Stimulated activated CD4-positive, alpha-beta T cell treated with anti-CD3 and anti-CD28 coated beads, Interleukin-1b, Interleukin-23, amount 100 ng/mL, for 1 hour (primary cell): ENCODE results near the gene RPE65.
"Not testable (repeated sequence)": the region's sequence is repeated elsewhere in the genome, so short reads cannot be mapped to it uniquely, and the experiment has no call there.

ENCODE experiments used
- DNase-seq, 2 donors: peaks; one replicate each; pipeline ENCODE4 v3.0.0-alpha.2; 2020; ENCODE audit warnings: low read depth in 2 of 2

RPE65 gene

DNA sequence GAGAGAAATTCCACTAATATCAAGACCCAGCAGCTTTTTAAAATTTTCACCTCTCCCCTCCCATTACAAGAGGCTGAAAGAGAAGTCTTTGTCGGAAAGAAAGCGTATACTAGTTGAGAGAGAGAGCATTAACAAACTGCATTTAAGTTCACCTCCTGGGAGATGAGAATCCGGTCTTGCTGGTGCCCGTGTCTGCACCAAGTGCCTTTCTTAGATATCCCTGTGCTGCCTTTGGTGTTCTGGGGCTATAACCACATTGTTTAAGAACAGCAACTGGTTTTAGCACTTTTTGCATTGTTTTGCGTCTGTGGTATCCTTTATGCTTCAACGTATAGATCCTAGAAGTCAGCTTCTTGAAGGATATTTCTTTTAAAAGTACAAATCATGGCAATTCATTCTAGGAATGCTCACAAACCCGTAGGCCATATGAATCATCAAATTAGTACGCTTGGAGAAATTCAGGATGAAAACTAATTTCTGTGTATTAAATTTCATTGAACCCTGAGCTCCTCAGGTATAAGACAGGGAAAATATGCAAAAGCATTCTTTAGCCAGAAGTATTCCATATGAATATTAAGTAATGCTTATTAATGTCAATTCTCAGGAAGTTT is 3.4 kb upstream of the RPE65 start:
- DNase-seq: no peak

DNA sequence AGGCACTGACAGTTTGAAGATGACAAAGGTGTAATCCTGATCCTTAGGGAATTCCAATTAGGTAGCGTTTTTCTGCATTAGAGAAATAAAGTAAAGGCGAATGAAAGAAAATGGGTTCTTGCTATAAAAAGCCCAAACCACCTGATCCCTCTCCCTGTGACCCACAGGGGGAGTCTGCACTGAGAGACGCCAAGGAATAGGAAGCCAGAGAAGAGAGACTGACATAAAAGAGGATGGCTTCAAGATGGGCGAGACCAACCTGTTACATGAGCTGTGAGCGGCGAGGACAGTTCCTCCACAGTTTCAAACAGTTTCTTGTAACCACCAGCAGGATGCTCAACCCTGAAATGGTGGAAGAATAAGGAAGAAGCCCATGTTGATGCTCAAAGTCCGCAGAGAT is 1.4 kb downstream of the RPE65 start:
- no peak for DNase-seq

DNA sequence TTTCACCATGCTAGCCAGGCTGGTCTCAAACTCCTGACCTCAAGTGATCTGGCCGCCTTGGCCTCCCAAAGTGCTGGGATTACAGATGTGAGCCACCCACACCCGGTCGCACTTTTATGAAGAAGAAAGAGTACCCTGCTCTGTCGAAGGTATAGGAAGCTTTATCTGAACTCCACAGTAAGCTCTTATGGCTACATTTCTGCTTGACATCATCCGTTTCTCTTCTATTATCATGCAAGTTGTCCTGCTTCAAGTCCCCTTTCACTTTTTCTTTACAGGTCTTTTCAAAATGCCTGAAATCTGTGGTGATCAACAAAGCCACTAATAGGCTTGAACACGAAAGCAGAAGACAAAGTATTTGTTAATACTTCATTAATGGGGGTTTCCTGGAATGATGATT is 4.0 kb downstream of the RPE65 start:
- DNase-seq: no peak

DNA sequence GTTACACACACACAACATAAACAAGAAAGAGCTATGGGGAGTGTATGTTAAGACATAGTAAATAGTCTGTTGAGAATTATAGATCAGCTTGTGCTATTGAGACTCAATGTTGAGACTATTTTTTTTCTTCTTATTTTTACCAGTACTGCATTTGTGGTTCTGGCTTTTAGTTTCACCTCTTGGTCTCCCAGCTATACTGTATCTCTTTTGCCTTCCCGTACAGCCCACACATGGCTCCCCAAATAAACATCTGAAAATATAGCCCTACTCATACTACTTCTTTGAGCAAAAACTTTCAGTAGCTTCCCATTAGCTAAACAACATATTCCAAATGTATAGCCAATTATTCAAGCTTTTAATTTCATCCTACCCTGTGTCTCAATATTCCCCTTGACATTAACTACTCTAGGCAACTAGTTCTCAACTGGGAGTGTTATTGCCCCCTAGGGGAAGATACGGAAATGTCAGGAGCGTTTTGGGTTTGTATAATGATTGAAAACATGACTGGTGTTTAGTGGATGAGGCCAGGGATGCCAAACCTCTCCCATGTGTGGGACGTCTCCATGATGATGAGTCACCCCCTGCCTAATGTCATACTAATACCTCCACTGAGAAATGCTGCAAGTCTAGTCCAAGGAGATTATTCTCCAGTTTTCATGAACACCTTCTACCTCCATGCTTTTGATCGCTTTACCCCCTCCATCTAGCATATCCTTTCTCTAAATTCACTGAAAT is 6.8 kb downstream of the RPE65 start:
- DNase-seq: no peak

DNA sequence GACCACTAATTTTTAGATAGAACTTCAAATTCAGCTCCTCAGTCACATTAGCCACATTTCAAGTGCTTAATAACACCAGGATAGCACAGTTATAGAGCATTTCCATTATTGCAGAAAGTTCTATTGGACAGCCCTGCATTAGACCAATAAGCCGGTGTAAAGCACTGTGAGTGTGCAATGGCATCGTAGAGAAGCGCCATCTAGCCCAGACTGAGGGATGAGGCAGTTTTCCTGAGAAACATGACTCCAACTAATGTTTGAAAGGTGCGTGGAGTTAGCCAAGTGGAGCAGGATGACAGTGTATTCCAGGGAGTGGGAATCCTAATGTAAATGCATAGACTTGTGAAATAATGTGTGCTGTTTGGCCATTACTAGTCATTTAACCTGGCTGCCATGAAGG is 7.7 kb downstream of the RPE65 start:
- no peak for DNase-seq

DNA sequence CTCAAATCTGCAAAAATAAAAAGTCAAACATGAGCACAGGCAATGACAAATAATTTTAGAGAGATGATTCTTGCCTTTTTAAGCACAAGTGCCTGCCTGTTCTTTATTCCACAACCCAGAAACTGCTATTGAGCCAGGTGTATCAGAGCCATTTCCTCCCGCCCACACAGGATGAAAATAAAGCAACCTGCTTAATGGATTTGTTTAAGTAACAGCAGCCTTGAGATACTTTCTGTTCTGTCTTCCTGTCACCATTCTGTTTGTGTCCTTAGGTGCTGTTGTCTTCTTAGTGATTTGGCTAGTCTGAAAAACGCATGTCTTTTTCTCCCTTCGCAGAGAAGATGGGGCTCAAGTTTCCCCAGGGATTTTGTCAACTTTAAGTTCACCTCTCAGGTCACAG is 11.4 kb downstream of the RPE65 start:
- DNase-seq: no peak

DNA sequence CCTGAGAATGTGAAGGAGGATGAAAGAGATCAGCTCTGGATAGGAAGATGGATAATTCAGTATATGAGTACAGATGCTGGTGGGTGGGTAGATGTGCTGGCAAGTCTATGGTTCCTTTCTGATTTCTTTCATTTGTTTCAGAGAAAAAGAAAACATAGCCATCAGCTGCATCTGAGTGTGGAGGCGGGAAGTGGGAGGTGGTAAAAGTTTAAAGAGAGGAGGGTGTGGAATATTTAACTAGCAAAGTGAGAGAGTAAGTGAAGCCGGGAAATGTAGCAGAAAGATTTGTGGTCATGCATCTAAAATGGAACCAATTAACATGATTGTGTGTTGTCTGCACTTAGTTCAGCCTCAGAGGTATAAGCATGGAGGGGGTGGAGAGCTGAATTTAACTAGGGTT is 16.4 kb downstream of the RPE65 start:
- no peak for DNase-seq

DNA sequence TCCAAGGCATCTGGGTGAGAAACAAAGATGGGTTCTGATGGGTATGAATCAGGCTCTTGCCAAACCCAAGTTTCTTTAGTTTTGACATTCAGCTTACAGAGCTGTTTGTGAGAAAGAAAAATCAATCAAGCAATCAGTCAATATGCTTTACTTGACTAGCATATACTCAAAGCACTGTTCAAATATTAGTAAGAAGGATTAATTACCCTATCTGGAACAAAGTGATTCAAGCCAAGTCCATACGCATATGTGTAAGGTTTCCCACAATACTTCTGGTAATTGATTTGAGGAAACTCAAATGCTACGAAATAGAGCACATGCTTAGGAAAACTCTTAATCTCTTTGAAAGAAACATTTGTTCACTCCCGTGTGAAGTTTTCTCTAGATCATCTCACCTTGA is 18.7 kb downstream of the RPE65 start:
- no peak for DNase-seq

DNA sequence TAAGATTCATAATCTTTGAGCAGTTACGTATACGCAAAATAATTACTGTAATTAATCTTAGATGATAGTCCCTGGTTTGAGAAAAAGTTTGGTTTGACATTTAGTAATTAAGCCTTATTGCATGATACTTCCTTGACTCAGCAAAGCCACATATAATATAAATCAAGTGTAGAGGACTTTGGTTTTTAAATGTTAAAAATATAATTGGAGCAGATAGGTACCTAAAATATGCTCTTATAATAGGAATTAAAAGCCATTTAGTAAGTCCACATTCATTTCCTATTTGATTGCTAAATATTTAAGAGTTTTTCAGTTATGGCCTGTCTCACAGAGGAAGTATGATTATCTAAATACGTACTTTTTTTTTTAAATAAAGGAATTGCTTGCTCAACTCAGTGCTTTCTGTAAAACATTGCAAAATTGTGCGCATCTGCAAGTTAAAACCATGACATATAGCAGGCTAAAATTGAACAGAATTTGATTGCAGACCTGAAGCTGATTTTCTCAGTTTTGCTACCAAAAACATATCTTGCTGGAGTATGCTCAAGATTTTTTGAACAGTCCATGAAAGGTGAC is 20.4 kb downstream of the RPE65 start:
- no peak for DNase-seq

DNA sequence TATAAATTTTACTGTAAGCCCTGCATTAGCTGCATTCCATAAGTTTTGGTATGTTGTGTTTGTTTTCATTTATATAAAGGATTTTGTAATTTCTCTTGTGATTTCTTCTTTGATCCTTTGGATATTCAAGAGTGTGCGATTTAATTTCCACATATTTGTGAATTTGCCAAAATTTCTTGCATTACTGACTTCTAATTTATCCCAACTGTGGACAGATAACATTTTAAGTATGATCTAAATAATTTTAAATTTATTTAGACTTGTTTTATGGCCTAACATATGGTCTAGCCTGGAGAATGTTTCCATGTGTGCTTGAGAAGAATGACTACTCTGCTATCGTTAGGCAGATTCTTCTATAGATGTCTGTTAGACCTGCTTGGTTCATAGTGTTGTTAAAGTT is 23.2 kb downstream of the RPE65 start:
- no peak for DNase-seq

DNA sequence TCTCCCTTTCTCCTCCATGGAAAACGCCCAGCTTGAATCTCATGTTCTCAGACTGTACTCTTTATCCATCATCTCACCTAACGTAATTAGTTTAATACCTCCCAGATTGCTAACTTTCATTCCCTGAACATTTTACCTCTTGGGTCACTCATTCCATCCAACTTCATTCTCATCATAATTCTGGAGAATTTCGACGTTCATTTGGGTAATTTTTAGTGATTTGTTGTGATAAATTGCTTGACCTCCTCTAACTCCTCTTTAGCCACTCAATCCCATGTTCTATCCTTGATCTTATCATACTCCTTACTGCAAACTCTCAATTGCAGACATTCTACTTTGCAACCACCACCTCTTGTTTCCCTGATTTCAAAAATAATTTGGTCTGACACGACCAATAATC is 28.4 kb downstream of the RPE65 start:
- no peak for DNase-seq

DNA sequence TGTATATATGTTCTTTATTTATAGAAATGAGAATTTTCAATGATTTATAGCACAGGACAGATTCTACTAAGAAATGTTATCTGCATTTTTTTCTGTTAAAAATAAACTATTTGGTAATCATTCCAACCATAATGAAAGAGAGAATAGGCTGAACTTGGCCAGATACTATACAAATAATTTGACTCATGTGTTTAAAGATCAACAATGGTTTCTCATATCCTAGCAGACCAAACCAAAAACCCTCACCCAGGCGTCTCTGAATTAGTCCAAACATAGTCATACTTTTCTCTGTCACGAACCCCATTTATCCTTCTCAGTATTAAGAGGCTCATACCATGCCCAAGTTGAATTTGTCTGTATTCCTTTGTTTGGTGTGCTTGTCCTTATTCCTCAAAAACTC is 40.3 kb downstream of the RPE65 start:
- DNase-seq: no peak

DNA sequence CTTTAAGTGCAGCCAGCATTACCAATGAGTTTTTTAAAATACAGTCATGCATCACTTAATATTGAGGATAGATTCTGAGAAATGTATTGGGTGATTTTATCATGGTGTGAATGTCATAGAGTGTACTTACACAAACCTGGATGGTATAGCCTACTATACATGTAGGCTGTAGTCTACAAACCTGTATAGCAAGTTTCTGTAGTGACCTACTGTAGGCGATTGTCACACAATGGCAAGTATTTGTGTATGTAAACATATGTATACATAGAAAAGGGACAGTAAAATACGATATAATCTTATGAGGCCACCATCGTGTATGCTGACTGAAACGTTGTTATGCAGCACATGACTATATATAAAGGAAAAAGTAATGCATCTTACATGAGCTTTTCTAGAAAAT is 48.2 kb downstream of the RPE65 start:
- no peak for DNase-seq

DNA sequence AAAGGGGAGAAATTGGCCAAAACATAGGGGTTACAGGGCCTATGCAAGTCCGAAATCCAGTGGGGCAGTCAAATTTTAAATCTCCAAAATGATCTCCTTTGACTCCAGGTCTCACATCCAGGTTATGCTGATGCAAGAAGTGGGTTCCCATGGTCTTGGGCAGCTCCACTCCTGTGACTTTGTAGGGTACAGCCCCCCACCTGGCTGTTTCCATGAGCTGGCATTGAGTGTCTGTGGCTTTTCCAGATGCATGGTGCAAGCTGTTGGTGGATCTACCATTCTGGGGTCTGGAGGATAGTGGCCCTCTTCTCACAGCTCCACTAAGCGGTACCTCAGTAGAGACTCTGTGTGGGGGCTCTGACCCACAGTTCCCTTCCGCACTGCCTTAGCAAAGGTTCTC is 54.2 kb downstream of the RPE65 start:
- not testable (repeated sequence) for DNase-seq

DNA sequence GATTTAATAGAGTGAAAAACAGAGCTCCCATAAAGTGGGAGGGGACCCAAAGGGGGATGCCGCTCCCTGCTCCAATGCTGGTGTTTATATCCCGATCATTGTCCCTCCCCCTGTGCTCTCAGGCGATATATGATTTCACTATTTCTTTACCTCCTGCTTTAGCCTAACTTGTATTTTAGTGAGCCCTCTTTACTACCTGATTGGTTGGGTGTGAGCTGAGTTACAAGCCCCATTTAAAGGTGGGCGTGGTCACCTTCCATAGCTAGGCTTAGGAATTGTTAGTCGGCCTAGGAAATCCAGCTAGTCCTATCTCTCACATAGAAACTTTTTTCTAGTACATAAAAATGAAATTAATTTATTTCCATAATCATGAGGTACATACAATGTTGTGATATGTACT is 57.3 kb downstream of the RPE65 start:
- not testable (repeated sequence) for DNase-seq

DNA sequence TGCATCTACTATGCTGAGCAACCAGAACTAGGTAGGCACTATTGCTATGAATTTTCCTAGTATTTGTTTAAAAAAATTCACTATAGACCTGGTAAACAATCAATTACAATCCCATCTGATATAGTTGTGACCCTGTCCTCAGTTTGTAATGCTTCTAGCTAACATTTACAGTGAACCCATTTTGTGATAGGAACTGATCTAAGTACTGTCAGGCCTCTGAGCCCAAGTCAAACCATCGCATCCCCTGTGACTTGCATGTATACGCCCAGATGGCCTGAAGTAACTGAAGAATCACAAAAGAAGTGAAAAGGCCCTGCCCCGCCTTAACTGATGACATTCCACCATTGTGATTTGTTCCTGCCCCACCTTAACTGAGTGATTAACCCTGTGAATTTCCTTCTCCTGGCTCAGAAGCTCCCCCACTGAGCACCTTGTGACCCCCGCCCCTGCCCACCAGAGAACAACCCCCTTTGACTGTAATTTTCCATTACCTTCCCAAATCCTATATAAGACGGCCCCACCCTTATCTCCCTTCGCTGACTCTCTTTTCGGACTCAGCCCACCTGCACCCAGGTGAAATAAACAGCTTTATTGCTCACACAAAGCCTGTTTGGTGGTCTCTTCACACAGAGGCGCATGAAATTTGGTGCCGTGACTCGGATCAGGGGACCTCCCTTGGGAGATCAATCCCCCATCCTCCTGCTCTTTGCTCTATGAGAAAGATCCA is 63.8 kb downstream of the RPE65 start:
- not testable (repeated sequence) for DNase-seq

DNA sequence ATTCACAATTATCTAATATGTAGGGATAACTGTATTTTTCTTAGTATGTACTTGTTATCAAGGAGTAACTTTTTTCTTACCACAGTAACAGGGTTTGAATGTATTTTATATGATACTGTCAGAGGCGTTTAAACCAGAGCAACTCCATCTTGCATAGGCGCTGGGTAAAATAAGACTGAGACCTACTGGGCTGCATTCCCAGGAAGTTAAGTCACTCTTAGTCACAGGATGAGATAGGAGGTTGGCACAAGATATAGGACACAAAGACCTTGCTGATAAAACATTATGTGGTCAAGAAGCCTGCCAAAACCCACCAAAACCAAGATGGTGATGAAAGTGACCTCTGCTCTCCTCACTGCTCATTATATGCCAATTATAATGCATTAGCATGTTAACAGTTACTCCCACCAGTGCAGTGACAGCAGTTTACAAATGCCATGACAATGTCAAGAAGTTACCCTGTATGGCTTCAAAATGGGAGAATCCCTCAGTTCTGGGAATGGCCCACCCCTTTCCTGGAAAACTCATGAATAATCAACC is 64.8 kb downstream of the RPE65 start:
- DNase-seq: no peak

DNA sequence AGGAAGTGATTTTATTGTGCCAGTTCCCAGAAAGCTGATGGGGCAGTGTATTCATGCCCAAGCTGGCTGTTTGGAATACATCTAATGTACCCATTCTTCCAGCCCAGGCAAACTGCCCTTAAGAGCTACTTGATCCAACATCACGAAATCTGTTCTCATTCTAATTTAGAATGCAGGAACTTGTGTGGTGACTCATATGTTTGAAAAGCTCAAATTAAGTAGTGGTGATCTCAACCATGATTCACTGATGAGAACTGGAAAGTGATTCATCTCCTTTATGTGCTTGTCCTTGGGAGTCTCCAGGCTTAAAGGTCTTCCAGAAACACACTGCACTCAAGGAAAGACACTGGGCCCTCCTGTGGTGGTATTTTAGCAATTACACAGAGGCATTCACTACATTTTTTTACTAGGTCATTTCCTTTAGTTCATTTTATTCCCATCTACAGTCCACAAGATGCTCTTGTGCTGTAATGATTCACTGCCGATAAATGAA is 65.4 kb downstream of the RPE65 start:
- DNase-seq: no peak

DNA sequence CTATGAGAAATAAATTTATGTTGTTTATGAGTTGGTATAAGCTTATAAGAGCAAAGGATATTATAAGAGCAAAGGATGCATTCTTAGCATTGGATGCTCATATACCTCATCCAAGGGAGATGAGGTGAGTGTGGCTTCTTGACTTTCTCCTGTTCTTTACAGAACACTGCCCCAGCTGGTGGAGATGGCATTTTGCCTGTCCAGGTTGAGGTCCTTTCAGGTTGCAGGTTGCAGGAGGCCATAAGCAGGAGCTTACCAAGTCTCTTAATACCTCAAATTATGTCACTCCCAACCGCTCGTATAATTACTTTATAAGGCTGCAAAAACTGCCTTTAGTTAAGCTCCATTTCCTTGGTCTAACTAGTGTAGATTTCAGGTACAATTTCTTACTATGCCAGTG is 66.7 kb downstream of the RPE65 start:
- no peak for DNase-seq

DNA sequence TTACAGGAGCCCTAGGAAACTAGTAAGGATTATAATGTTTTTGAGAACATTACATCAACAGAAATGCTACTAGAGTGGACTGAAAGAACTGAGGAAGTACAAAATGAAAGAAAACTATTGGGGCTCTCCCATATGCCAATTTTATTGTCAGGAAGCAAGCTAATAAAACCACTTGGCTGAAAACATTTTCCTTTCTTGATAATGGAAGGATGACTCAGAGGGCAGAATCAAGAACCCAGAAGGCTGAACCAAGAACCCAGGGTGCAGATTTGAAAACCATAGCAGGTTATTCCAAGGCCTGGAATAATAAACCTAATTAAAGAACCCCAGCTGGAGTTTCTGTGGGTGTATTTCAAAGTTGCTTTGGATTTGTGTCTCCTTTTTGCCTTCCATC is 70.7 kb downstream of the RPE65 start:
- DNase-seq: no peak
